Activated CD4-positive, CD25-positive, alpha-beta regulatory T cell treated with anti-CD3 and anti-CD28 coated beads, Interleukin-2, amount 50 U/mL, for 24 hours (primary cell): ENCODE measurements around the gene PADI3.
"Not testable (repeated sequence)": the region's sequence is repeated elsewhere in the genome, so short reads cannot be mapped to it uniquely, and the experiment has no call there.

Experiments used
- ATAC-seq, 2 donors: fragments of 150-1000 bp; cut with Tn5 transposase; one replicate each; pipeline ENCODE4 v1.10.0; 2021; ENCODE audit warnings: mild to moderate bottlenecking in 1 of 2, moderate library complexity in 1 of 2

PADI3 gene

DNA sequence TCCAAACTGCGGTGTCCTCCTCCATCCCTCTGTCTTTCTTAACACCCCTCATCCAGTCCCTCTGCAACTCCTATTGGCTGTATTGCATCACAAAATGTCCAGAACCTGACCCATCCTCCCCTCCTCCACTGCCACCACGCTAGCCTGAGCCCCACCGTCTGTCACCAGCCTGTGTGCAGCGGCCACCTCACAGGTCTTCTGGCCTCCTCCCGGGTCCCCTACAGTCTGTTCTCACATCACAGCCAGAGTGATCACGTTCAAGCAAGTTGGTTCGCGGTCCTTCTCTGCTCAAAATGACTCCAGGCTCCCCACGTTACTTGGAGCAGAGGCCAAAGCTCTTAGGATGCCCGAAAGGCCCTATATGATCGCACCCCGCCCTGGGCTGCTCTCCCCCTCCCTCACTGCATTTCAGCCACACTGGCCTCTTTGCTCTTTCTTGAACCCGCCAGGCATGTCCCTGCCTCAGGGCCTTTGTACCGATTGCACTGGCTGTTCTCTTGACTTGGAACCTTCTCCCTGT is 56.7 kb downstream of the PADI3 start:
- no peak for ATAC-seq

DNA sequence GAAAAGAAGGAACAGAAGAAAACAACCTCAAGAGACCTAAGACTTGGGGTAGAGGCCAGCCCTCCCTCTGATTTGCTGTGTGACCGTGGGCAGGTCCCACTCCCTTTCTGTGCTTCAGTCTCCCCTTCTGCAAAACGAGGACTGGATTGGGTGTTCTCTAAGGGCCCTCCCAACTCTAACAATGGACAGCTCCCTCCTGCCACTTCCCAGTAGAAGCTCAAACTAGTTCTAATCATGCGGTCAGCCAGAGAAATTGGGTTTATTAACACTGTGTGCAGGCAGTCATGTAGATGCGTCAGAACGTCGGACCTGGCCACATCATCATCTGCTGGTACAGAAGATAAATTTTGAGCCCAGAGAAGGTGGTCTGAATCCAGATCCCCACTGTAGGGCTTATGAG is 57.5 kb downstream of the PADI3 start:
- ATAC-seq: no peak

DNA sequence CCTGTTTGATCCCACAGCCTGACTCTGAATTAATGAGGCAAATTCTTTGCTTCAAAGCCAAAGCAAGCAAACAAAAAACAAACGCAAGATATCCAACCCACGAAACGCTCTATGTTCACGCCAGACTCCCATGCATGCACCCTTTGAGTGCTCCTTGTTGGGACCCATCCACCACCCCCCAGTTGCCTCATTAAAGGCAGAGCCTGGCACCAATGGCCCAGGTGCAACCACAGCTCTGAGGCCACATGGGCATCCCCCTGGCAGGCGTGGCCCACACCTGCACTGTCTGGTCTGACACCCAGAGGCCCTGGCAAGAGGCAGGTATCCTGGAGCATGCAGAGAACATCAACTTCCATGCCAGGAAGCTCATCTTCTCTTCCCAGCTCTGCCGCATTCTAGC is 58.0 kb downstream of the PADI3 start:
- no peak for ATAC-seq

DNA sequence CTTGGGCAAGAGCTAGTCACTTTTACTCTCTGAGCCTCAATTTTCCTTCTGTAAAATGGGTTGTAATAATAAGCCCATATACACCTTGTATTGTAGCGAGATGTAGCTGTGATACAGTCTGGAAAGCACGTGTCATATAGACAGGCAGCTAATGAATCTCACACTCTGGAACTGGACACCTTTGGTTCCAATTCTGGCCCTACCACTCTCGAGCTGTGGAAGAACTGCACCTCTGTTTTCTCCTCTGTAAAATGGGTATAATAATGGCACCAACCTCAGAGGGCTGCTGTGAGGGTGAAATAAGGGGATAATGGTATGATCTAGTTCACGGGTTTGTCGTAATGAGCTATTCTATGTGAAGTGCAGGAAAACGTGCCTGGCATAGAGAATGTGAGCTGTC is 58.4 kb downstream of the PADI3 start:
- no peak for ATAC-seq

DNA sequence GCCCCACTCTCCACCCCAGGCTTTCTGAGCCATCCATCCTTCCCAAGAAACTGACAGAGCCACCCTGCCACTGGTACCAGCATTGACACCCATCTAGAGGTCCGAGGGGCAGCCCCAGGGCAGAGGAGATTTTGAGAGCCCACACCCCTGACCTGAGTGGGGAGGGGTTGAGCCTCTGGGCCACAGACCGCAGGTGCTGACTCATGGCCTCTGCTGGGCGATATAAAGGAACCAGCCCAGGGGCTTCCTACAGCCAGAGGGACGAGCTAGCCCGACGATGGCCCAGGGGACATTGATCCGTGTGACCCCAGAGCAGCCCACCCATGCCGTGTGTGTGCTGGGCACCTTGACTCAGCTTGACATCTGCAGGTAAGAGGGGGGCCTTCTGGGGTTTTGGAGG is 59.0 kb downstream of the PADI3 start, which contains the start of gene PADI4:
Gene PADI4 (plus strand): TSS at position 252 of the 400 bp plus-strand sequence. CDS start 26 bp downstream, at position 278.
- no peak for ATAC-seq

DNA sequence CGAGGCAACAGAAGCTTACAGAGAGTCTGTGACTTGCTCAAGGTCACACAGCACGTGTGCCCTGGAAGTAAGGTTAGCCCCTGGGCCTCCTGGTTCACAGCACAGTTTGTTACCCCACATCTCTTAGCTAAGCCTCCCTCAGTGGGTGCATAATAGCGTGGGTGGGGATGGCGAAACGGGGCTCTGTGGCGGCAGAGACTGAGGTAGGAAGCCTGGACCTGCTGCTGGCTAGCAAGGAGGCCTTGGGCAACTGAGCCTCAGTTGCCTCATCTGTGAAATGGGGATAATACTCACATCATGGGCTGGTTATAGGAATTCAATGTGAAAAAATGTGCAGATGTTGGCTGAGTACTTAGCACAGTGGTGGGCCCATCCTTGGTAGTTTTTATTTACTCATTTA is 59.7 kb downstream of the PADI3 start:
- ATAC-seq: no peak

DNA sequence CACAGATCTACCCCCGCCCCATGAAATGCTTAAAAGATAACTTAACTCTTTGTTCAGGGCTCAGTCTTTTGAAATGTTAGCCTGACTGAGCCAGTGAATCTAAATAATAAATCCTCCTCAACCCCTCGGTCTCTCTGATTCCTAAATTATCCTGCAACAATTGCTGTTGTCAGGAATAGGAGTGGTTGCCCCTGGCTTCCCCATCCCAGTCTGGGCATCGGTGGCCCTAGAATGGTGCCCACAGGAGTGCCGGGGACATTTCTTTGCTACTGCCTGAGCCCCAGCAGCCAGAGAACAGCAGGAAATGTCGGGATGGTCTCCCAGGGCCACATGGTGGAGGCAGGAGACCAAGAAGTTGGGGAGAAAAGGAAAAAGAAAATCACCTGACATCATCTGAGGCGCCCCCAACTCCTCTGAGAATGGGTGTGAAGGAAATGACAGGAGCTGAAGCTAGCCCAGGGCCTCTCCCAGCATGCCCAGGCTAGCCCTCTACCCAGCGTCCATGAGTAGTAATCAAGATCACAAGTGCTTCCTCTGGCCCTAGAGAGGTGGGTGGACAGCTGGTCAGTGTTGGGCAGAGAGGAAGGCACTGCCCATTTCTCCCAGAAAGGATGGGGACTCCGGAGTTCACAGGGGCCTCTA is 60.6 kb downstream of the PADI3 start:
- ATAC-seq: no peak

DNA sequence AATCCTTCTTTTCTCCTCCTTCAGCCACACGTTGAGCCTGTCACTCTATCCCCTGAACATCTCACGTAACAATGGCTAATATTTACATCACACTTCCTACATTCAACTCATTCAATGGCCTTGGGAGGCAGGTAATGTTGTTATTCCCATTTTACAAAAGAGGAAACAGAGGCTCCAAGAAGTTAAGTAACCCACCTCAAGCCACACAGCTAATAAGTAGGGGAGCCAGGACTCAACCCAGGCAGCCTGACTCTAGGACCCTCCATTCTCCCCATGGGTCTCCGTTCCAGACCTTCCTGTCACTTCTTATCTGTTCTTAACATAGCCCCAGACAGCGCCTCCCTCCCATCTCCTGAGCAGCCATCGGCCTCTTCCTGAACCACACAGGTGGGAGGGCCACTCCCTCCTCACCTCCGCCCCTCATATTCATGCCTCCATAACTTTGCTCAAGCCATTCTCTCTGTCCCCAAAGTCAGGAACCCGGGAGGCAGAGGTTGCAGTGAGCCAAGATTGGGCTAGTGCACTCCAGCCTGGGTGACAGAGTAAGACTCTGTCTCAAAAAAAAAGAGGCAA is 61.3 kb downstream of the PADI3 start:
- no peak for ATAC-seq

DNA sequence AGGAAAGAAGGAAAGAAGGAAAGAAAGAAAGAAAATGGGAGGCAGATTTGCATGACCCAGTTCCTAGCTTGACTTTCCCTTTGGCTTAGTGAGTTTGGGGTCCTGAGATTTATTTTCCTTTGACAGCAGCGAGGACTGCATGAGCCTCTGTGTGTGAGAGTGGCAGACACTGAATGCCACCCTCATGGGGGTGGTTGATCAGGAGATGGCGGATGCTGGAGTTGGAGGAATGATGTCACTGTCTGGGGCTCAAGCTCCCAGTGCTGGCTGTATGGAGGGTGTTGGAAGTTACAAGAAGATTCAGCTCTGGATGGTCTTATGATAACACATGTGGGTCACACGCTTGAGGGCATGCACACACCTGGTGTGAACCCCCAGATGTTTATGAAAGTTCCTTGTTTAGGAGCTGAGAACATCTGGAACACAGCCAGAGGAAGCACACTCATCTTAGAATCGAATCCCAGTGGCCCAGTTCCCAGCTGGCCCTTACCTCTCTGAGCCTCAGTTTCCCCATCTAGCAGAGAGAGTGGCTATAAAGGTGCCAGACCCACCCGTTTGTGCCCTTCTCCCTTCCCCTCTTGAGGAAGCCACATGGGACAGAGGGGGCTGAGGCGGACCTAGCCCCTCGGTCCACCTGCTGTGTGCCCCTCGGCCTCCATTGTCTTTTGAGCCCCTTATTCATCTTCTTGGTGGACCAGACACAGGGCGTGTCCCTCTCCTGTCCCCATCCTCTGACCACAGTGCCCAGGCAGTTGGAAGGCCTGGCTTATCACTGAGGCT is 64.8 kb downstream of the PADI3 start:
- no peak for ATAC-seq

DNA sequence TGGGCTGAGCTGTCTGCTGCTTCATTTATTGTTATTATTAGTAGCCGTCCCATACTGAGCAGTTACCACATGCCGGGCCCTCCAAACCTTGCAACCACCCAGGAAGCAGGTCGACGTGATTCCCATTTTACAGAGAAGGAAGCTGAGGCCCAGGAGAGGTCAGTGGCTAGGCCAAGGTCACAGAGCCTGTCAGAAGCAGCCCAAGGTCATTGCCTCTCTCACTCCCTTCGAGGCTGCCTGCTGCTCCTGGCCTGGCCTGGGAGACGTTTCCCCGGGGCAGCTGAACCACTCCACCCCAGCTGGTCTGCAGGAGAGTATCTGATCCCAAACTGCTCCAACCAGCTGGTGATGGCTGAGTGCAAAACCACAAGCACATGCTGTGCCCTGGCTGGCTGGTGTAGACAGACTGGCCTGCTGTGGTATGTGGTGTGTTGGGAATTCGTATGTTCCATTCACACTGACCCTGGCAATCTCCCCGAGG is 65.6 kb downstream of the PADI3 start:
- no peak for ATAC-seq

DNA sequence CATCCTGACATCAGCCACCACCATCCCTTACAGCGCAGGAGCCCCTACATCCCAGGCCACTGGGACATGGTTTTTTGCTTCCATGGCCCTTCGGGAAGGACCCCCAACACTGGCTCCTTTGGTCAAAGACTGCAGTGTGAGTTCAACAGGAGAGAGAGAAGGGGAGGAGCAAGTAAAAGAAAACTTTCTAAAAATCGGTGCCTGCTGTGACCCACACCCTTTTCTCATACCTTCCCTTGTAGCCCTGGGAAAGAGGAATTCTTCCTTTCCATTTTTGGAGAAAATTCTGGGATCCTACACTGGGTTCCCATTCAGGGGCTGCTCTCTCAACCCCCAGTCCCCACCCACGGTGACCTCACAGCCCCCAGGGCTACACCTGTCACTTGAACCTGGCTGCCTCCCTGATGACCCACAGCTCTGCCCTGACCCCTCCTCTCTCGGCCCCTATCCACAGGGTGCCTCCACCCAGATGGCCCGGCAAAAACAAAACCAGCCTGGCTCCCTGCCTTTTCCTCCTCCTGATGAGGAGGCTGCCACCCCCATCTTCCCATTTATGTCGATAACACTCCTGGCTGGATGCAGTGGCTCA is 66.7 kb downstream of the PADI3 start:
- no peak for ATAC-seq

DNA sequence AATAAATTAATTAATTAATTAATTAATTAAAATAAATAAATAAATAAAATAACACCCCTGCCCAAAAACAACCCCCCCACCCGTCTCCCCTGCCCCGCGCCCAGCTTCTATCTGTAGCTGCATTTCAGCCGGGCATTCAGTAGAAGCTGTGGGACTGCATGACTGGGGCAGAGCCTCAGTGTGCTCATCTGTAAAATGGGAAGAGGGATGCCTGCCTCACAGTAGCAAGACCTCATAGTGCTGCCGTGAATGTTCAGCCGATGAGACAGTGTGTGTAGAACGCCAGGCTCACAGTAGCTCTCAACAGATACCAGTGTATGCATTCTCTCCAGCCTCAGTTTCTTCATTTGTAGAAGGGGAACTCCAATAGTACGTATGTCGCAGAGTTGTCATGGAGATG is 67.8 kb downstream of the PADI3 start:
- no peak for ATAC-seq

DNA sequence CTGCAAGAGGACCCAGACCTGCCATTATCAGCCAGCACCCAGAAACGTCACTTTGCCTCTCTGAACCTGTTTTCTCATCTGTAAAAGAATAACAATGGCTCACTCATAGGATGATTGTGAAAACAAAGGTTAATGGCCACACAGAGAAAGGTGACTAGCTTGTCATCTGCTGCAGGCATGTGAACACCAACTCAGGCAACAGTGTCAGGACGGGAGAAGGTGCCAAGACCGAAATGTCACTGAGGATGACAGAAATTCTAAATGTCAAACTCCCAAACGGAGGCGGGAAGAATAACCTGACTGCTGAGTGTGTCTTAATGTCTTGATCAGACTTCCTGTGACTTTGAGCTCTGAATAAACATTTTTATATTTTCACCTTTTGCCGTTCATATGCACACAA is 69.4 kb downstream of the PADI3 start:
- no peak for ATAC-seq

DNA sequence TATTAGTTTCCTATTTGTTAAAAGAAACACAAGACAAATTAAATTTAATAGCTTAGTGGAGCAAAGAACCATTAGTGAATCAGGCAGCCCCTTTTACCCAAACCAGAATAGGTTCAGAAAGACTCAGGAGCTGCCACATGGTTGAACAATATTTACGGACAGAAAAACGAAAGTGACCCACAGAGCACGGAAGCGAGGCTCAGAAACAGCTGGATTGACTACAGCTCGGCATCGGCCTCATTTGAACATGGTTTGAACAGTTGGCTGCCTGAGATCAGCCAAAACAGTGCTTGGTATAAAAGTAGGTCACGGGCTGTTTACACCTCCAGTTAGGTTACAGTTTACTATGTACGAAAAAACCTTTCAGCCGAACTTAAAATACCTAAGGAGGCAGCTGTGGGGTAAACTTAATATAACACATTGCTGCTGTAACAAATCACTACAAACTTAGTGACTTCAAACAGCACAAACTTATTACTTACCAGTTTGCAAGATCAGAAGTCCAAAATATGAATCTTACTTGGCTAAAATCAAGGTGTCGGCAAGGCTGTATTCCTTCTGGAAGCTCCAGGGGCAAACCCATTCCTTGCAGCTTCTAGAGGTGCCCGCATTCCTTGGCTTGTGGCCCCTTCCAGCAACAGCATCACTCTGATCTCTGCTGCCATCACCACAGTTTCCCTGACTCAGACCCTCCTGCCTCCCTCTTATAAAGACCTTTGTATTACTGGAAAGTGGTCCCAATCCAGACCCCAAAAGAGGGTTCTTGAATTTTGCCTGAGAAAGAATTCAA is 70.9 kb downstream of the PADI3 start:
- no peak for ATAC-seq

DNA sequence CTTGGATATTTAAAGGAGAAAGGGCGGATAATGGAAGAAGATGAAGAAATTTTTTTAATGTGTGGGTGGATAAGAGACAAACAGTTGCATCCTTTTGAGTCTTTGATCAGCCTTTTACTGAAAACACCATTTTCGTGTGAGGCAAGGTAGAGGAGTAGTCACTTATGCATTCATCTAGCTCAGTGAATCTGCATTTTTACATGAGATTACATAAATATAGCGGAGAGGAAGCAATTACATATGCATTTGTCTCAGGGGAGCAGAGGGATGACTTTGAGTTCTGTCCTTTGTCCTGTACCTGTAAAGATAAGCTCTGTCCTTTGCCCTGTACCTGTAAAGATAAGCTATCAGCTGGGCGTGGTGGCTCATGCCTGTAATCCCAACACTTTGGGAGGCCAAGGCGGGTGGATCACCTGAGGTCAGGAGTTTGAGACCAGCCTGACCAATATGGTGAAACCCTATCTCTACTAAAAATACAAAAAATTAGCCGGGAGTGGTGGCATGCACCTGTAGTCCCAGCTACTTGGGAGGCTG is 73.0 kb downstream of the PADI3 start:
- not testable (repeated sequence) for ATAC-seq

DNA sequence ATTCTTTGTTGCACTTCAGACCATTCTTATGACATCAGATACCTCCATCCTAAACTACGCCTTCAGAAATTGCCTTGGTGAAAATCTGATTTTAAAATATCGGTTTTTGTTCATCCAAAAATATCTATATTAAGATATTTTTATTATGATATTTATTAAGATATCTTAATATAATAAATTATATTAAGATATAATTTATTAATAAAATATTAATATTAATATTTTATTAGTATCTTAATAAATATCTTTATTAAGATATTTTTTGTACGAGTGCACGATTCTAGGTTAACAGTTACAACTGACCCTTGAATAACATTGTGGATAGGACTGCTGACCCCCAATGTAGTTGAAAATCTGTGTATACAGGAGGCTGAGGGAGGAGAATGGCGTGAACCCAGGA is 80.0 kb downstream of the PADI3 start:
- ATAC-seq: no peak

DNA sequence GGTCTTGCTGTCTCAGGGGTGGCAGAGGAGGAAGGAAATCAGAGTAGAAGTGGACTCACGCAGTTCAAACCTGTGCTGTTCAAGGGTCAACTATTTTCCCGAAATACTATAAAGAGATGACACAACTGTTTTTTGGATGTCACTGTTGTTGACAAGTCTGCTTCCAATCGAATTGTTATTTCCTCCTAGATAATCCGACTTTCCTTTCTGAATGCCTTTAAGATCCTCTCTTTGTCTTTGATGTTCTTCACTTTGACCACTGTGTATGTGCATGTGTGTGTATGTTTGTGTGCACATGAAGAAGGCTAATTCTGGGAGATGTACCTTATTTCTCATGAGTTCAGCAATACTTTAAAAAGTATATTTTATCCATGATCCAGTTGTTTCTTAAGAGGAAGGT is 80.7 kb downstream of the PADI3 start:
- ATAC-seq: no peak

DNA sequence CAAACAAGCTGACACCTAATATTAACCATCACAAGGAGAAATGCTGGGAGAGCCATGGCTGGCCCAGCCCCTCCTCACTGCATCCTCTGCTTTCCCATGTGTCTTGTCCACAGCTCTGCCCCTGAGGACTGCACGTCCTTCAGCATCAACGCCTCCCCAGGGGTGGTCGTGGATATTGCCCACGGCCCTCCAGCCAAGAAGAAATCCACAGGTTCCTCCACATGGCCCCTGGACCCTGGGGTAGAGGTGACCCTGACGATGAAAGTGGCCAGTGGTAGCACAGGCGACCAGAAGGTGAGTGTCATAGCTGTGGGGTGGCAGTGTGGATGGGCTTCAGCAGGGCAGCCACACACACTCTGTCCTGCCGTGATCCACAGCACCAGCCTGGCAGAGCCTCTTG is 82.0 kb downstream of the PADI3 start:
- no peak for ATAC-seq

DNA sequence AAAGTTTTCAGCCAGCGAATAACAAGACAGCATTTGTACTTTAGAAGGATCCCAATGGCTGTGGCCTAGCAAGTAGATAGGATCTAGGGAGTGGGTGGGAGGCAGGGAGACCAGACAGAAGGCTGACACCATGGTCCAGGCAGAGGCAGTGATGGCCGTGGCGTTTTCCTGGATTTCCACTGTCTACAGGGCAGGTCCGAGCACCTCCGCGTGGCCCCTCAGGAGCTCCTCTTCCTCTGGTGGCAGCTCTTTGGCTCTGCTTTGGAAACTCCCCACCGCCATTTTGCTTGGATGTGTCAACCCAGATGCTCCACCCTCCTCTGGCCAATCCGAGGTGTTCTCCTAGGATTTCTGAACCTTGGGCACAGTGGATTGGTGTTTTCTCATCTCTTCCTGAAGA is 84.2 kb downstream of the PADI3 start:
- ATAC-seq: no peak
